Measurements from ENCODE around the gene REL. TPM values are rescaled to one million over a fixed set of nuclear protein-coding genes. Genes with fewer than 3 reads are reported as not detected.

REL gene
- total and polyA plus RNA-seq, 4 donors = 0.74 to 23.8 (median 8.7) TPM

- WGBS, 2 donors = 73 to 74% methylated on average over 1 of the region's 1 CpG
- H3K4me3 ChIP-seq (ENCODE audit: low read length in 2 of 2) = no peak overlapping the region
- ATAC-seq (ENCODE audit: low FRiP score) (no peak), DNase-seq (no peak)
- no peak overlapping the region for H3K27ac ChIP-seq (ENCODE audit: low read depth in 1 of 2, low read length in 2 of 2)
- intact Hi-C loops (cut with DNase I) = no loop called here
- no peaks in the 10 kb centered on the region for H3K9me3 ChIP-seq (ENCODE audit: control insufficient read depth, low read length)
- H3K36me3 ChIP-seq (ENCODE audit: control insufficient read depth in 1 of 2, insufficient read depth in 2 of 2, low read length in 1 of 2) = peaks cover 0 to 3% of the 10 kb centered on the region in 2 donors
- no peaks in the 10 kb centered on the region for H3K4me1 ChIP-seq (ENCODE audit: control insufficient read depth in 1 of 2, insufficient read depth in 2 of 2, low read length in 2 of 2)
- no peaks in the 10 kb centered on the region for H3K27me3 ChIP-seq (ENCODE audit: control insufficient read depth in 1 of 2, insufficient read depth in 2 of 2, low read length in 1 of 2)
These were observed 85.4 kb downstream of the REL start for GRCh38 chr2:60966507-60967405.

GRCh38 chr2:60972889-60973656, 91.7 kb downstream of the REL start:
- no peaks in the 10 kb centered on the region for H3K27me3 ChIP-seq (ENCODE audit: control insufficient read depth in 1 of 2, insufficient read depth in 2 of 2, low read length in 1 of 2)
- intact Hi-C loops (cut with DNase I) = no loop called here
- H3K4me3 ChIP-seq (ENCODE audit: low read length in 2 of 2) = no peak overlapping the region
- no peaks in the 10 kb centered on the region for H3K9me3 ChIP-seq (ENCODE audit: control insufficient read depth, low read length)
- no peaks in the 10 kb centered on the region for H3K36me3 ChIP-seq (ENCODE audit: control insufficient read depth in 1 of 2, insufficient read depth in 2 of 2, low read length in 1 of 2)
- WGBS, 2 donors = 95 to 96% methylated on average over 32 of the region's 32 CpGs
- H3K4me1 ChIP-seq (ENCODE audit: control insufficient read depth in 1 of 2, insufficient read depth in 2 of 2, low read length in 2 of 2) = no peaks in the 10 kb centered on the region
- no peak overlapping the region for H3K27ac ChIP-seq (ENCODE audit: low read depth in 1 of 2, low read length in 2 of 2)
- no peak for DNase-seq
- ATAC-seq (ENCODE audit: low FRiP score) = no peak

GRCh38 chr2:60973705-60974104, 92.3 kb downstream of the REL start:
- DNase-seq (no peak), ATAC-seq (ENCODE audit: low FRiP score) (no peak)
- Histone ChIP-seq H3K36me3 (ENCODE audit: control insufficient read depth in 1 of 2, insufficient read depth in 2 of 2, low read length in 1 of 2) (no peaks in the 10 kb centered on the region), H3K27me3 (ENCODE audit: control insufficient read depth in 1 of 2, insufficient read depth in 2 of 2, low read length in 1 of 2) (no peaks in the 10 kb centered on the region), H3K27ac (ENCODE audit: low read depth in 1 of 2, low read length in 2 of 2) (no peak overlapping the region), H3K9me3 (ENCODE audit: control insufficient read depth, low read length) (no peaks in the 10 kb centered on the region), H3K4me1 (ENCODE audit: control insufficient read depth in 1 of 2, insufficient read depth in 2 of 2, low read length in 2 of 2) (no peaks in the 10 kb centered on the region), H3K4me3 (ENCODE audit: low read length in 2 of 2) (no peak overlapping the region)
- intact Hi-C loops (cut with DNase I) = no loop called here
- WGBS, 2 donors = 79 to 85% methylated on average over 5 of the region's 5 CpGs

GRCh38 chr2:60974652-60975051, 93.3 kb downstream of the REL start:
- no peaks in the 10 kb centered on the region for H3K27me3 ChIP-seq (ENCODE audit: control insufficient read depth in 1 of 2, insufficient read depth in 2 of 2, low read length in 1 of 2)
- H3K27ac ChIP-seq (ENCODE audit: low read depth in 1 of 2, low read length in 2 of 2) = no peak overlapping the region
- whole genome bisulfite sequencing, 2 donors = 96% methylated on average over 16 of the region's 16 CpGs
- ATAC-seq (ENCODE audit: low FRiP score) (no peak), DNase-seq (no peak)
- H3K4me1 ChIP-seq (ENCODE audit: control insufficient read depth in 1 of 2, insufficient read depth in 2 of 2, low read length in 2 of 2) = no peaks in the 10 kb centered on the region
- no peaks in the 10 kb centered on the region for H3K9me3 ChIP-seq (ENCODE audit: control insufficient read depth, low read length)
- no peaks in the 10 kb centered on the region for H3K36me3 ChIP-seq (ENCODE audit: control insufficient read depth in 1 of 2, insufficient read depth in 2 of 2, low read length in 1 of 2)
- intact Hi-C loops (cut with DNase I) = no loop called here
- H3K4me3 ChIP-seq (ENCODE audit: low read length in 2 of 2) = no peak overlapping the region

Other genes starting within 250 kb of the REL start
- 10 to 100 TPM; 10.7 to 20.0 TPM for gene PAPOLG, start 125.3 kb upstream of the REL start, total RNA-seq
- gene PAPOLG, start 125.3 kb upstream of the REL start, polyA plus RNA-seq = 1 to 10 TPM; 4.0 to 6.3 TPM
- 10 to 100 TPM; 17.6 to 20.7 TPM for gene PEX13, start 136.1 kb downstream of the REL start, total RNA-seq
- 1 to 10 TPM; 6.5 to 8.8 TPM for gene PEX13, start 136.1 kb downstream of the REL start, polyA plus RNA-seq
- 1 to 10 TPM; 3.3 to 5.5 TPM for gene PUS10, start 136.7 kb downstream of the REL start, total RNA-seq
- 1 to 10 TPM; 3.9 to 5.6 TPM for gene PUS10, start 136.7 kb downstream of the REL start, polyA plus RNA-seq
- gene SANBR, start 184.3 kb downstream of the REL start, total RNA-seq = 10 to 100 TPM in 1 of 2 donors, 1 to 10 TPM in 1; 9.8 to 17.7 TPM
- gene SANBR, start 184.3 kb downstream of the REL start, polyA plus RNA-seq = 1 to 10 TPM; 2.8 to 6.5 TPM

Measured in aorta (tissue), 5 donors.